Vagina (tissue), 2 donors: ENCODE data around the gene ZBTB32.

ENCODE experiments used
- CTCF ChIP-seq, 3 experiments: fragments of 450-650 bp in 2 of 3; fragments of 200-600 bp in 1 of 3; sonication (generic) in 1 of 3; IDR thresholded peaks; one replicate each; pipeline ENCODE4 v1.5.1; 2017 to 2019; ENCODE audit warnings: antibody characterized with exemption in 3 of 3, mild to moderate bottlenecking in 2 of 3, moderate library complexity in 2 of 3
- POLR2A ChIP-seq, 2 donors: fragments of 450-650 bp; IDR thresholded peaks; one replicate each; pipeline ENCODE4 v1.6.1; 2017; ENCODE audit warnings: antibody characterized with exemption in 2 of 2, mild to moderate bottlenecking in 2 of 2, moderate library complexity in 2 of 2
- POLR2AphosphoS5 ChIP-seq, 2 donors: sonication (generic); formaldehyde crosslinking; IDR thresholded peaks; one replicate each; pipeline ENCODE4 v1.9.0; 2017; ENCODE audit warnings: antibody characterized with exemption in 2 of 2, mild to moderate bottlenecking in 2 of 2, low read depth in 1 of 2; ENCODE audit not compliant: insufficient read depth in 1 of 2

- TF ChIP-seq CTCF (IDR thresholded peaks at IDR 0.05): no peak
- no peak for TF ChIP-seq POLR2AphosphoS5 (IDR thresholded peaks at IDR 0.05; ENCODE audit: insufficient read depth in 1 of 2, low read depth in 1 of 2)
- no peak for TF ChIP-seq POLR2A (IDR thresholded peaks at IDR 0.05)
Observed at GRCh38 chr19:35703343-35703742, 1.0 kb upstream of the ZBTB32 start.
